Stimulated activated CD8-positive, alpha-beta memory T cell treated with anti-CD3 and anti-CD28 coated beads, Interleukin-2, amount 100 ng/mL, for 48 hours (primary cell): ENCODE measurements around the gene GGT5.
A peak's percentile ranks its signal among the peaks of the same experiment; 100 is the strongest.
"Not testable (repeated sequence)": the region's sequence is repeated elsewhere in the genome, so short reads cannot be mapped to it uniquely, and the experiment has no call there.

Experiments
- DNase-seq, 2 donors: peaks; one replicate each; pipeline ENCODE4 v3.0.0-alpha.2; 2020; ENCODE audit warnings: low read depth in 2 of 2

The GGT5 gene

DNA sequence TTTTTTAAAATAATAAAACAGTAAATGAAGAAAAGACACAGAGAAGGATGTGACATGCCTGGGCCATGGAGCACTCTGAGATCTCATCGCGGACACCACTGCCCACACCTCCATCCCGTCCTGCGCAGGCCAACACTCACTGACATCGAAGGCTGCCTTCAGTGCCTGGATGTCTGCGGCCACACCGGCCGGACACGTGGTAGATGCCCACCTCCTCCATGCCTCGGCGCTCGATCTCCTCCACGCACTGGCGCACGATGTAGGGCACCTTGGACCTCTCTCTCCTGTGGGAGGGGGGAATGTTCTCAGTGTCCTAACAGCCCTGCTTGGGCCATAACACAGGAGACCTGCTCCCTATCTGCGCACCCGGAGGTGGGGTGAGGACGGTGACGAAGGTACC, 18.6 kb upstream of the GGT5 start:
- not testable (repeated sequence) for DNase-seq

DNA sequence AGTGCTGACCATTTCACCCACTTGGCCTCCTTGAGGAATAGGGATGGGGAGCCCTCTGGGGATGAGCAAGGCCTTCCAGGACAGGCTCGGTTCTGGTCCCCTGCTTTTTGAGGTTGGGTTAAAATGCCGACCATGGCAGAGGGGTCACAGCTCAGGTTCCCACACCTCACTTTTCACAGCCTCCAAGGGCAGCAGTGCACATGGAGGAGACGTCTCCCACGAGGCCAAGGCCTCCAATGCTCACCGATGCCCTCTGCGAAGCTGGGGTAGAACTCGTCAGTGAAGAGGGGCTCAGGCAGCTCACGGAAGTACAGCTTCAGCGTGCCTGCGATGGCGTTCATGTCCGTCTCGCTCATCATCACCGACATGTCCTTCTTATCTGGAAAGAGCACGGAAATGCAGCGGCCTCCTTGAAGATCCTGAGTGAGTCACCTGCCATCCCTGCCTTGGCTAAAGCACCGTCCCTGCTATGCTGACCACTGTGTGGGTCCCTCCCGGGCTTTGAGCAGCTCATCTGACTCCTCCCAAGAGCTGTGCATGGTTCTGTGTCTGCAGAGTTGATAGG, 17.4 kb upstream of the GGT5 start:
- DNase-seq, result not testable (repeated sequence)

DNA sequence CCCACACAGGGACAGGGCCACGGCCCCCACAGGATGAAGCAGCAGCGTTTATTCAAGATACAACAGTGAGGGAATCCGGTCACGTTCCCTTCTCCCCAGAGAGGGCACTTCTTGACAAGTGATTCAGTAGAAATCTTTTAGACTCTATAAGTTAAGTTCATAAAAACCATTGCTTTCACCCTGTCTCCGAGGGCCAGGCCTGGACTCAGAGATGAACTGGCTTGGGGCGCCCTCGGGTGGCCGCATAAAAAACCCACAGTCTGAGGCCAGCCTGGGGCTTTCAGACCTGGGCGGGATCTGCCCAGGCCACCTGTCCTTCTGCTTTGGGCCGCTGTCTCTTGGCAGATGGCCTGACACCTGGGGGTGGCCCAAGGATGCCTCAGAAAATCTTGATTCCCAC, 14.6 kb upstream of the GGT5 start:
- peak; percentile 52 to 63 for DNase-seq

DNA sequence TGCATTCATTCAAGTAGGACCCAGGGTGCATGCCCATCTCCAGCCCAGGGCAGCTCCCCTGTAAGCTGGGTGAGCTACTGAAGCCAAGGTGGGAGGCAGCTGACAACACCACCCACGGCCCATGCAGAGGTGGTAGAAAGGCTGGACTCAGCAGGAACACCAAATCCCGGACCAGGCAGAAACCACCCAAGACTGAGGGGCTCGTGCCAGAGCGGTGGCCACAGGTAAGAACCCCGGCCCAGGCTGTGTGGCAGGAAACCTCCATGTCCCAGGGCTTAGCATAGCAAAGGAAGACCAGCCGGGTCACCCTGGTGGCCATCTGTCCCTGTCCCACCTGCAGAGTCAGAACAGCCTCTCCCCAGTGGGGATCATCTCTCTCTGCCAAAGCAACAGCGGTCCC, 11.9 kb upstream of the GGT5 start:
- not testable (repeated sequence) for DNase-seq

DNA sequence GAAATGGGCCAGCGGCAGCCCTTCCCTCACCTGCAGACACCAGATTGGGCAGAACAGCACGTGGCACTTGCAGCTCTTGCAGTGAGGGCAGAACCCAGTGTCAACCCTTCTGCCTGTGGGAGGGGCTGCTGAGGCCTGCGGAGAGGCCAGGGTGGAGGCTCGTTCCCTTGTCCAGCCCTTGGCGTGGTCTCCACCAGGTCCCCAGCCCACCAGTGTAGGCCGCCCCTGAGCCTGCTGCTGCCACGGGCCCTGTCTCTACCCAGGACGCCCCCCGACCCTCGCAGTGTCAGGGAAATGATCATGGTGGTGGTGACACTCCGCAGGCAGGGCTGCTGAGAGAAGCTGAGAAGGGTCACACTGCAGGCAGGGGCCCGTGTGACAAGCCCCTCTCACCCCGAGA, 11.3 kb upstream of the GGT5 start:
- not testable (repeated sequence) for DNase-seq

DNA sequence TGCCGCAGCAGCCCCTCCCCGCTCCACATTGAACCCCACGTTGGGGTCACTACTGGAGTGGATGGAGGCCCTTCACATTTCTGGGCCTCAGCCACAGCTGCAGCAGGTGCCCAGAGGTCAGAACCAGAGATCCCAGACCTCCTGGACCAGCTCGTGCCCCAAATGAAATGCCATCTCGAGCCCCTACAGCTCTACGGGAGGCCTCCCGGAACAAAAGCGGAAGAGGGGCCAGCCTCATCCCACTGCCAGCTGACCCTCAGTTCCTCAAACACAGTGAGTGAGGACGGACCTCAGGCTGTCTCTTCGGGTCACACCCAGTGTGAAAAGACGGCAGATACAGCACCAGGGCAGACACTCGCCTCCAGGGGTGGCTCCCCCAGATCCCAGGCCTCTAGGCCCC, 8.2 kb upstream of the GGT5 start:
- not testable (repeated sequence) for DNase-seq

DNA sequence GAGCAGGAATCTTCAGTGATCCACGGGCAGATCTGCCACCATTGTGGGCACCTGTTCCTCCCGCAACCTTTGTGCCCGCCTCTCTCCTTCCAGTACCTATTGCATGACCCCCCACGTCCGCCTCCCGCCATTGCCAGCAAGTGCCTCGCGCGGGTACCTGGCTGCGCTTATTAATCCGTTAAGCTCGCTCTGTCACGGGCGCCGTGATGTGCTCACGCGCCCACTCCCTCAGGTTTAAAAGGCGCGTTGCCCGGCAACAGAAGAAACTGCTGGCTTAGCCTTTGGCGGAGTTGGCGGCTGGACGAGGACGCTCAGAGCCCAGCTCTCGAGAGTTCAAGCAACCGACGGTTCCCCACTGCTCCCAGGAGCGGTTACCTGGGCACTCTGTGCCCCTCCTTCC, 6.4 kb upstream of the GGT5 start:
- DNase-seq, result not testable (repeated sequence)

DNA sequence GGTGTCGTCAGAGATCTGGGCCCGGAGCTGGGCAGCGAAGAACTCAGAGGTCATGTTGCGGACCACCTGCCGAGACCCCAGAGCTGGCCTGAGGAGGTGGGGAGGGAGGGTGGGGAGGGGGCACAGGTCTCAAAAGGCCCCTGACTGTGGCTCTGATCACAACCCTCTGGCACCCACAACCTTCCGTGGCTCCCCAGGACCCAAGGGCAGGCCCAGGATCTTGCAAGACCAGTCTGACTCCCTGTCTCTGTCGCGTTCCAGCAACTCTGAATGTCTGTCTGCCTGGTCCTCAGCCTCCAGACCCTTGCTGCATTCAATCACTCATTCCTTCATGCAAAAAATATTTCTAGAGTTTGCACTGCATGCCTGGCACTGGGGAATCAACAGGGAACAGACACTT, 4.5 kb upstream of the GGT5 start:
- DNase-seq, result not testable (repeated sequence)

DNA sequence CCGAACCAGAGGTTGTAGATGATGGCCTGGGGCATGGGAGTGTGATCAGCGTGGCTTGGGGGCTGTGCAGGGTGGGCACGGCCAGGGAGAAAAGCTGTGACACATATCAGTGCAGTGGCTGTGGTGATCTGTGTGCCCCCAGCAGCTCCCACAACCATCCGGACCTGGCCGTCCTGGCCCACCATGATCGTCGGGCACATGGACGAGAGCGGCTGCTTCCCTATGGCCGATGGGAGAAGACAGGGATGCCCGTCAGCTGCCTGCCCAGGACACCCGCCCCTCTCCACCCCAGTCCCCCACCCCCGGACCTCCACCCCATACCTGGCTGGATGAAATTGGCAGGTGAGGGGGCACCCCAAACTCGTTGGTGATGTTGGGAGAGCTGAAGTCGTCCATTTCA, 3.7 kb upstream of the GGT5 start:
- not testable (repeated sequence) for DNase-seq

DNA sequence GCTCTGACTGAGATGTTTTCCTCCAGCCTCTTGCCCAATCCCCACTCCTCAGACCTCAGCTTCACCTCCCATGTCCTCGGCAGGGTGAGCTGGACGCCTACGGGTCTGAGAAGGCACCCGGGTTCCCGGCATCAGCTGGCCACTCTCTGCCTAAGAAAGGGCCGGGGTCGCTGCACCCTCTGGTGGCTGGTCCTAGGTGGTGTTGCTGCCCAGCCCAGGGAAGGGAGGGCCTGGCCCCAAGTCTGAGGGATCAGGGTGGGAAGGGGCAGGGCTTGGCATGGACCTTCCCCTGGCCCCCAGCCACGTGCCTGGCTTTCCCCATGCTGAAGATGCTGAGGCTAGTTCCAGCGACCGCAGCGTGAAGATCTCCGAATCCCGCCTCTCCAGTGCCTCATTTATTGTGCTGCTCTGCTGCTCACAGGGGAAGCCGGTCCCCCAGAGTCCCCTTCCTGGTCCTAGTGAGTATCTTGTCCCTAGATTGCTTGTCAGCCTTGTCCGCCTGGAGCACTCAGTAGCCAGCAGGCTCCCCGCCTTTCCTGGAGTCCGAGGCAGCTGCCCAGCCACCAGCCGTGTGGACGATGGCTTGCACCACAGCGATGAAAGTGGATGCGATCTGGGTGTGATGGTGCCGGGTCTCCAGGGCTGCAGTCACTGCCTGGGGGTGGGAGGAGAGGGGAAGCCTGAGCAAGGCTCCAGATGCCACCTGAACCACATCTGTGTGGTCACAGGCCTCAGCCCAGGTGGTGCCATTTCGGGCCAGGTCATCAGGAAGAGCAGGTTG, 2.9 kb upstream of the GGT5 start:
- peak; percentile 32 to 39 for DNase-seq

DNA sequence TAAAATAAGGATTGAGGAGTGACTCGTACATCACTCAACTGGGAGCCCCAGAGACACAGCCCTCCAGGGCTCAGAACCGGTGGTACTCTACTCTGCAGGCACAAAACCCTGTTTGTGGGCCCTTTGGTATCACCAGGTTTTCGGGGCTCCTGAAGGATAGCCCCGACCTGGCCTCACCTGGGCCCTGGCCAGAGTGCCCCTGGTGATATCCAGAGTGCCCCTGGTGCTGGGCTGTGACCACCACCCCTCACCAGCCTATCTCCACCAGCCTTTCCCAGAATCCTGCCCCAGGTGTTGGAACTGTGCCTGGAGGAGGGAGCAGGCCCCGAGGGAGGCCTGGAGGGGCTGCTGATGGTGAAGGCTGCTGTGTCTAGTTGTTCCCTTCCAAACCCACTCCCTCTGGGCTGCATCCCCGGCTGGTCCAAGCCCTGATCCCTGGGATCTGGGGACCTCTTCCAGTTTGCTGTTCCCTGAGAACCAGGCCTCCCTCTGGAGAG, 2.2 kb upstream of the GGT5 start:
- DNase-seq, result no peak

DNA sequence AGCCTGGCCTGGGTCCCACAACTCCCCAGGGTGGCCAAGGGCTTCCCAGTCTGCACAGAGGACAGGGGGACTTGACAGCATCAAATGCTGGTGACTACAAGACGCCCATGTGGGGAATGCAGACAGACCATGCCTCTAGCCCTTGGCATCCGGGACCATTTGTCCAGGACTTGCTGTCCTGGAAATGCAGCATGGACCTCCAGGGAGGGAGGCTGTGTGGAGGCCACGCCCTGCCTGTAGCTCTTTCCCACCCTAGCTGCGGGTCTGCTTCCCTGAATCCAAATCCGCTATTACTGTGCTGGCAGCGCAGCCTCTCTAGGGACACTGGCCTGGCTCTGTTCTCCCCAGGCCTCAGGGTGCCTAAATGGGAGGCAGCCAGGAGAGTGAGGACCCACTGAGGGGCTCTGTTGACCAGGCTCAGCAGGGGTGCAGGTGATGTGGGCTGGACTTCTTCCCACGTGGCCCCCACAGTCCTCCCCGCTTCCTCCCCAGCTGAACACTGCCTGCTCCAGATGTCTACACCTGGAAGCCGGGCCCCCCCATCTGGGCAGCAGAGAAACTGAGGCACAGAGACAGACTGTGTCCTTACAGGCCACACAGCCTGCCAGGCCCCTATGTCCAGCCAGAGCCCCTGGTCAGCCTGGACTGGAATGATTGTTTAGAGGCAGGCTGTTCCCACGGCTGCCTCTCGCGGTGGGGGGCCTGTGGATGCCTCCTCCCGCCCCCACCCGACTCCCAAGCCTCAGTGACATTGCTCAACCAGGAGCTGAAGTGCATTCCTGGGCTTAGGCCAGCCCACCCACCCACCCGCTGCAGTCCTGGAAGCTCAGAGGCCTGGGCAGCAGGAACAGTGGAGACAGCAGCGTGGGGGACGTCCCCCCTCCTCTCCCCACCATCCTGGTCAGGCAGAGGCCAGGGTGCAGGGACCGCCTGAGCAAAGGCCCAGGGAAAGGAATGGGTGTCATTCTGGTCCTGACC, 991 bp upstream of the GGT5 start:
- not testable (repeated sequence) for DNase-seq

DNA sequence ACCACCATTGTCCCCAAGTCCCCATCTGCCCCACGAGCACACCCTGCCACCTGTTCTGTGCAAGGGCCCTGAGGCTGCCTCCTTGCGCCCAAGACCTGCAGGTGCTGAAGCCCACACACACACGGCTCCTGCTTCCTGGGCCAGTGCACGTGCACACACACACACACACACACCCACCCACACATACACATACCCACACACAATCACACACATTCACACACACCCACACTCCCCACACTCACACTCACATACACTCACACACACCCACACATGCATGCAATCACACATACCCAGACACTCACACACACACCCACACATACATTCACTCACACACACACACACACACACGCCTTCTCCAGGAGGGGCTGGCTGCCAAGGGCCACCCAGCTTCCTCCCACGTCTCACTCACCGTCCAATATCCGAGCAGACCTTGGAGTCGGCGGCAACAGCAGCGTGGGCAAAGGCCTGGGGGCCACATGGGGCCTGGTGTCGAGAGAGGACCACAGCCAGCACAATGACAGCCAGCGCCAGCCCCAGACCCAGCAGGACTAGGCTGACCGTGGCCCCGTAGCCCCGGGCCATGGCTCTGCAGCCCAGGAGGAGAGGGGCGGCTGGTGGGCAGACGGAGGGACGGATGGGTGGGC, 616 bp downstream of the GGT5 start:
- DNase-seq, result no peak

DNA sequence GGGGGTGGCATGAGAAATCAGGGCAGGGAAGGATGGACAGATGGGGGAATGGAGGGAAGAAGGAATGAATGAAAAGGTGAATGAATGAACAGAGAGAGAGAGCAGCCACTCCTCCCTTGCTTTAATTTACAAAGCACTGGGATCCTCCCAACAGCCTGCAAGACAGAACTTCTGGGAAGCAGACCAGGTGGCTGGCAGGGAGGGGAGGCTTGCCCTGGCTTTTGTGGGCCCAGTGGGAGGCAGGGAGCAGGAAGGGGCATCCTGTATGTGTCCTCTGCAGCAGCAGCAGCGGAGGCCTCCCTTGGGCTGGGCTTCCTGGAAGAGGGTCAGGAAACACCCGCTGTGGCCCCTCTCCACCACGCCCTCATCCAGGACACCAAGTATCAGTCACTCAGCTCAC, 1.5 kb downstream of the GGT5 start:
- DNase-seq, result not testable (repeated sequence)

DNA sequence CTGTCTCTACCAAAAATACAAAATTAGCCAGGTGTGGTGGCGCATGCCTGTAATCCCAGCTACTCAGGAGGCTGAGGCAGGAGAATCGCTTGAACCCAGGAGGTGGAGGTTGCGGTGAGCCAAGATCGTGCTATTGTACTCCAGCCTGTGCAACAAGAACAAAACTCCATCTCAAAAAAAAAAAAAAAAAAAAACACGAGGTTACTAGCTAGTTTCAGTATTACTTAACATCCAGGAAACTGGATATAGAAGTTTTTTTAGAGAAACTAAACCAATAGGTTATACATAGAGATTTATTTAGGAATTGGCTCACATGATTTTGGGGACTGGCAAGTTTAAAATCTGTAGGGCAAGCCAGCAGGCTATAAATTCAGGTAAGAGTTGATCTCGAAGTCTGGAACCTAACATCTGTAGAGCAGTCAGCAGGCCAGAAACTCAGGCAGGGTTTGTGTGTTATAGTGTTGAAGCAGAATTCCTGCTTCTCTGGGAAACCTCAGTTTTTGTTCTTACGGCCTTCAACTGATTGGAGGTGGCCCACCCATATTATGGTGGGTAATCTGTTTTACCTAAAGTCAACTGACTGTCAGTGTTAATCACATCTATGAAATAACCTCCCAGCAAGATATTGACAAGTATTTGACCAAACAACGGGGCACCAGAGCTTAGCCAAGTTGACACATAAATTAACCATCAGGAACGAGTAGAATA, 3.7 kb downstream of the GGT5 start:
- DNase-seq, result not testable (repeated sequence)

DNA sequence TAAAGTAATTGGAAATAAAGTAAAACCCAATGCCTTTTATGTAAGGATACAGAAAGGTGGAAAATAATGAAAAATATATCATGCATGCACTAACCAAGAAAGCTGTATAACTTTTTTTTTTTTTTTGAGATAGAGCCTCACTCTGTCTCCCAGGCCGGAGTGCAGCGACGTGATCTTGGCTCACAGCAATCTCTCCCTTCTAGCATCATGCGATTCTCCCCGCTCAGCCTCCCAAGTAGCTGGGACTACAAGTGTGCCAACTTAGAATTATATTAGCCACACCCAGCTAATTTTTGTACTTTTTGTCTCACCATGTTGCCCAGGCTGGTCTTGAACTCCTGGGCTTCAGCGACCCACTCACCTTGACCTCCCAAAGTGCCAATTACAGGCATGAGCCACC, 4.5 kb downstream of the GGT5 start:
- DNase-seq, result no peak

DNA sequence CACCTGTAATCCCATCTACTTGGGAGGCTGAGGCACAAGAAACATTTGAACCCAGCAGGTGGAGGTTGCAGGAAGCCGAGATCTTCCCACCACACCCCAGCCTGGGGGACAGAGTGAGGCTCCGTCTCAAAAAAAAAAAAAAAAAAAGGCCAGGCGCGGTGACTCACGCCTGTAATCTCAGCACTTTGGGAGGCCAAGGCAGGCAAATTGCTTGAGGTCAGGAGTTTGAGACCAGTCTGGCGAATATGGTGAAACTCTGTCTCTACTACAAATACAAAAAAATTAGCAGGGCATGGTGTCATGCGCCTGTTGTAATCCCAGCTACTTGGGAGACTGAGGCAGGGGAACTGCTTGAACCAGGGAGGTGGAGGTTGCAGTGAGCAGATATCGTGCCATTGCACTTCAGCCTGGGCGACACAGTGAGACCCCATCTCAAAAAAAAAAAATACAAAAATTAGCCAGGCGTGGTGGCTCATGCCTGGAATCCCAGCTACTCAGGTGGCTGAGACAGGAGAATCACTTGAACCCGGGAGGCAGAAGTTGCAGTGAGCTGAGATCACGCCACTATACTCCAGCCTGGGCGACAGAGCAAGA, 6.7 kb downstream of the GGT5 start:
- DNase-seq, result not testable (repeated sequence)

DNA sequence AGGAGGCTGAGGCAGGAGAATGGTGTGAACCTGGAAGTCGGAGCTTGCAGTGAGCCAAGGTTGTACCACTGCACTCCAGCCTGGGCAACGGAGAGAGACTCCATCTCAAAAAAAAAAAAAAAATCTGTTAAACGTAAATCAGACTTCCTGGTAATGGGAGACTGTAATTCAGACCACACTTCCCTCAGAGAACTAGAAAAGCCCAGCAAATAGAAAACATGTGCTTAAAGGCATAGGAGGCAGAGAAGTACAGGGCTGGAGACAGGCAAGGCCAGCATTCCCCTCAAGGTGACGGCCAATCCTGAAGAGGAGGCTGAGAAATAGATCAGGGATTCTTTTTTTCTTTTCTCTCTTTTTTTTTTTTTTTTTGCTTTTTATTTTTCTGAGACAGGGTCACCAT, 8.2 kb downstream of the GGT5 start:
- DNase-seq, result no peak

DNA sequence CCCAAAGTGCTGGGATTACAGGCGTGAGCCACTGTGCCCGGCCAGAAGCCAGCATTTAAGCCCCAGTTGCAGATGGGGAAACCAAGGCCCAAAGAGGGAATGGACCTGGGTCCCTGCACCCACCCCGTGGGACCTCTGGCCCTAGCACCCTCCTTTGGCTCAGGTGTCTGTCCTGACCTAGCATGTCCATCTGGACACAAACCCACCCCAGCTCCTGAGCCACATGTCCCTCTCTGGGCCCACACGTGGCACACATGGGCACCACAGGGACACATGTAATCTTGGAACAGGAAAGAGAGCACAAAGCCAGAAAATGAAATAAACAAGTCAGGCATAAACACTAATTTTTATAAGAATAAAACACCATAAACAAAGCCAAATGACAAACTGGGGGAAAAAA, 9.6 kb downstream of the GGT5 start:
- DNase-seq, result no peak

DNA sequence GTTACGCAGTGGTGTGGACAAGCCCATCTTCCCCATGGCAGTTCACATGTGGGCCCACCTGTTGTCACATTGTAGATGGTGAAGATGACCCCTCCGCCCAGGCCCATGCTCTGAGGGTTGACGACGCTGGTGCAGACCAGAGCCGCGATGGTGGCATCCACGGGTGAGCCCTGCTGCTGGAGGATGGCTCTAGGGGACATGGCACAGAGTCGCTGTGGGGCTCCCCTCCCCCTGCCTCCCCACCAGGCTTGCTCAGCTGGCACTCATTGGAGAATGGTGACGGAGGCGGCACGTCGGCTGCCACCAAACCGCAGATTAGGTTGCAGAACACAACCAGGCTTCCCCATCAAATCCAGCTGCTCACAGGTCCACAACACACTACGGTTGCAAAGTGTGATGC, 11.1 kb downstream of the GGT5 start:
- DNase-seq, result no peak

DNA sequence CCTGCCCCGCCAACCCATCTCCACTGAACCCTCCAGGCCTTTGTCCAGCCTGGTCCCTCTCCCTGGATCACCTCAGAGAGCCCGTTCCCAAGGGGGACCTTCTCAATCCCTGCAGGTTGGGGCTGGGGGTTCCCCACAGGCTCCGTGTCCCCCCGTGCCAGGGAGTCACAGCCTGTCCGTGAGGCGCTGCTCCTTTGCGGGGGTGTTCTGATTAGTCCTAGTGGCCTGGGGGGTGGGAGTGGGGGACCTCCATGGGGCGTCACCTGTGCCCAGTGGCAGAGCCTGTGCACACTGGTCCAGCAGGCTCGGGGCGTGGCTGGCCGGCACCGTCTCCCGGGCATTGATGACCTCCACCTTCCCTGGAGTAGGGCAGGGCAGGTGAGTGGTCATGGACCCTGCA, 11.6 kb downstream of the GGT5 start:
- DNase-seq, result no peak
